ENCODE measurements around the gene ABL2.

- TF ChIP-seq CTCF (IDR thresholded peaks at IDR 0.05): no peak
- no peak for TF ChIP-seq POLR2AphosphoS5 (IDR thresholded peaks at IDR 0.05; ENCODE audit: low read depth, low read length)
These were observed 173.5 kb downstream of the ABL2 start for GRCh38 chr1:179055937-179056336.

All from Panc1 (cell line).